Neural cell (in vitro differentiated cells): ENCODE measurements around the gene NPAS3.

Source experiments
- EZH2 ChIP-seq: fragments of 200-600, 300-800 bp; shearing (Covaris generic), sonication (generic); IDR thresholded peaks from 2 replicates; pipeline ENCODE4 v1.6.1; 2014; ENCODE audit warnings: antibody characterized with exemption, low read length, borderline replicate concordance, mild to moderate bottlenecking; ENCODE audit not compliant: insufficient read depth, poor library complexity, severe bottlenecking
- MXI1 ChIP-seq: fragments of 450-650 bp; conservative IDR thresholded peaks from 2 replicates; pipeline ENCODE4 v1.6.1; 2014; ENCODE audit warnings: antibody characterized with exemption, mild to moderate bottlenecking; ENCODE audit not compliant: poor library complexity, severe bottlenecking
- POLR2AphosphoS5 ChIP-seq: IDR thresholded peaks from 2 replicates; pipeline ENCODE4 v1.6.1; 2012
- RAD21 ChIP-seq: fragments of 450-650 bp; conservative IDR thresholded peaks from 2 replicates; pipeline ENCODE4 v1.6.1; 2014; ENCODE audit warnings: antibody characterized with exemption, mild to moderate bottlenecking, moderate library complexity
- TAF1 ChIP-seq: IDR thresholded peaks from 2 replicates; pipeline ENCODE4 v1.6.1; 2012; ENCODE audit warnings: low read depth
- TF ChIP-seq, protein P1 (sequence below): fragments of 450-650 bp; IDR thresholded peaks from 2 replicates; pipeline ENCODE4 v1.5.1; 2014; ENCODE audit warnings: antibody characterized with exemption, mild to moderate bottlenecking, moderate library complexity; ENCODE audit not compliant: poor library complexity, severe bottlenecking
- TF ChIP-seq, protein P2 (sequence below): IDR thresholded peaks from 2 replicates; pipeline ENCODE4 v1.6.1; 2012; ENCODE audit warnings: borderline replicate concordance

DNA sequence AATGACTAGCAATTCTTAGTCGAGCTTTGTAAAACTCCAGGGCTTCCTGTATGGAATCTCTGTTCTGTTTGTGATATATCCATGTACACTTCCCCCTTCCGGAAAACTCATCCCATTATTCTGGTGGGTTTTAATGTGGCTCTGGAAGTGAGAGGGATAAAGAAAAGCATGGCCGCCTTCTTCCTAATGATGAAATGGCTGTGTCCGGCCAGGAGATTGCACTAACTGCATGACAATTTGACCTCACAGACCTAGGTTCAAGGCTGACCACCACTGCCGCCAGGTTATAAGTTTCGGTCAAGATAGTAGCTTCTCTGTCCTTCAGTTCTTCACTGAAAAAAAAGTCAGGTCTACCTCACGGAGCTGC is 41.0 kb upstream of the NPAS3 start:
- TF ChIP-seq, protein P1, sequence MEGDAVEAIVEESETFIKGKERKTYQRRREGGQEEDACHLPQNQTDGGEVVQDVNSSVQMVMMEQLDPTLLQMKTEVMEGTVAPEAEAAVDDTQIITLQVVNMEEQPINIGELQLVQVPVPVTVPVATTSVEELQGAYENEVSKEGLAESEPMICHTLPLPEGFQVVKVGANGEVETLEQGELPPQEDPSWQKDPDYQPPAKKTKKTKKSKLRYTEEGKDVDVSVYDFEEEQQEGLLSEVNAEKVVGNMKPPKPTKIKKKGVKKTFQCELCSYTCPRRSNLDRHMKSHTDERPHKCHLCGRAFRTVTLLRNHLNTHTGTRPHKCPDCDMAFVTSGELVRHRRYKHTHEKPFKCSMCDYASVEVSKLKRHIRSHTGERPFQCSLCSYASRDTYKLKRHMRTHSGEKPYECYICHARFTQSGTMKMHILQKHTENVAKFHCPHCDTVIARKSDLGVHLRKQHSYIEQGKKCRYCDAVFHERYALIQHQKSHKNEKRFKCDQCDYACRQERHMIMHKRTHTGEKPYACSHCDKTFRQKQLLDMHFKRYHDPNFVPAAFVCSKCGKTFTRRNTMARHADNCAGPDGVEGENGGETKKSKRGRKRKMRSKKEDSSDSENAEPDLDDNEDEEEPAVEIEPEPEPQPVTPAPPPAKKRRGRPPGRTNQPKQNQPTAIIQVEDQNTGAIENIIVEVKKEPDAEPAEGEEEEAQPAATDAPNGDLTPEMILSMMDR: no peak
- no peak for TF ChIP-seq EZH2
- TF ChIP-seq RAD21: no peak
- TF ChIP-seq TAF1: no peak
- TF ChIP-seq POLR2AphosphoS5: no peak
- no peak for TF ChIP-seq MXI1
- TF ChIP-seq, protein P2, sequence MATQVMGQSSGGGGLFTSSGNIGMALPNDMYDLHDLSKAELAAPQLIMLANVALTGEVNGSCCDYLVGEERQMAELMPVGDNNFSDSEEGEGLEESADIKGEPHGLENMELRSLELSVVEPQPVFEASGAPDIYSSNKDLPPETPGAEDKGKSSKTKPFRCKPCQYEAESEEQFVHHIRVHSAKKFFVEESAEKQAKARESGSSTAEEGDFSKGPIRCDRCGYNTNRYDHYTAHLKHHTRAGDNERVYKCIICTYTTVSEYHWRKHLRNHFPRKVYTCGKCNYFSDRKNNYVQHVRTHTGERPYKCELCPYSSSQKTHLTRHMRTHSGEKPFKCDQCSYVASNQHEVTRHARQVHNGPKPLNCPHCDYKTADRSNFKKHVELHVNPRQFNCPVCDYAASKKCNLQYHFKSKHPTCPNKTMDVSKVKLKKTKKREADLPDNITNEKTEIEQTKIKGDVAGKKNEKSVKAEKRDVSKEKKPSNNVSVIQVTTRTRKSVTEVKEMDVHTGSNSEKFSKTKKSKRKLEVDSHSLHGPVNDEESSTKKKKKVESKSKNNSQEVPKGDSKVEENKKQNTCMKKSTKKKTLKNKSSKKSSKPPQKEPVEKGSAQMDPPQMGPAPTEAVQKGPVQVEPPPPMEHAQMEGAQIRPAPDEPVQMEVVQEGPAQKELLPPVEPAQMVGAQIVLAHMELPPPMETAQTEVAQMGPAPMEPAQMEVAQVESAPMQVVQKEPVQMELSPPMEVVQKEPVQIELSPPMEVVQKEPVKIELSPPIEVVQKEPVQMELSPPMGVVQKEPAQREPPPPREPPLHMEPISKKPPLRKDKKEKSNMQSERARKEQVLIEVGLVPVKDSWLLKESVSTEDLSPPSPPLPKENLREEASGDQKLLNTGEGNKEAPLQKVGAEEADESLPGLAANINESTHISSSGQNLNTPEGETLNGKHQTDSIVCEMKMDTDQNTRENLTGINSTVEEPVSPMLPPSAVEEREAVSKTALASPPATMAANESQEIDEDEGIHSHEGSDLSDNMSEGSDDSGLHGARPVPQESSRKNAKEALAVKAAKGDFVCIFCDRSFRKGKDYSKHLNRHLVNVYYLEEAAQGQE: no peak
